HUES48 (cell line): ENCODE results near the gene MAP4K5.

Source experiments
- H3K27ac ChIP-seq: one replicate; pipeline ENCODE4 v1.7.0; 2013; ENCODE audit warnings: low read depth, low read length, inconsistent platforms
- H3K27me3 ChIP-seq: 2 replicates; pipeline ENCODE4 v1.6.1; 2013; ENCODE audit warnings: mild to moderate bottlenecking, low read length; ENCODE audit not compliant: control insufficient read depth, insufficient read depth
- H3K36me3 ChIP-seq: 2 replicates; pipeline ENCODE4 v1.6.1; 2013; ENCODE audit warnings: low read length; ENCODE audit not compliant: control insufficient read depth, insufficient read depth
- H3K4me1 ChIP-seq: 2 replicates; pipeline ENCODE4 v1.6.1; 2013; ENCODE audit warnings: mild to moderate bottlenecking, low read length; ENCODE audit not compliant: control insufficient read depth, insufficient read depth
- H3K4me3 ChIP-seq: 2 replicates; pipeline ENCODE4 v1.5.1; 2013; ENCODE audit warnings: mild to moderate bottlenecking, low read depth, low read length
- H3K9ac ChIP-seq: 2 replicates; pipeline ENCODE4 v1.6.1; 2013; ENCODE audit warnings: mild to moderate bottlenecking, low read depth, low read length, moderate library complexity
- H3K9me3 ChIP-seq: 2 replicates; pipeline ENCODE4 v1.6.1; 2013; ENCODE audit warnings: low read length; ENCODE audit not compliant: control insufficient read depth, insufficient read depth

MAP4K5 gene

GRCh38 chr14:50432131-50432530, 100.2 kb downstream of the MAP4K5 start:
- Histone ChIP-seq H3K9me3 (peaks cover 6% of the 10 kb centered on the region), H3K36me3 (peaks cover 68% of the 10 kb centered on the region)

GRCh38 chr14:50425816-50426215, 106.6 kb downstream of the MAP4K5 start:
- Histone ChIP-seq H3K27ac (no peak overlapping the region), H3K4me3 (no peak overlapping the region), H3K27me3 (no peaks in the 10 kb centered on the region), H3K36me3 (peaks cover 69% of the 10 kb centered on the region), H3K9me3 (no peaks in the 10 kb centered on the region), H3K9ac (no peak overlapping the region), H3K4me1 (no peaks in the 10 kb centered on the region)

More at GRCh38 chr14:50432131-50432530, 100.2 kb downstream of the MAP4K5 start:
- H3K4me3 ChIP-seq = no peak overlapping the region
- no peak overlapping the region for H3K27ac ChIP-seq
- no peak overlapping the region for H3K9ac ChIP-seq
- H3K27me3 ChIP-seq = no peaks in the 10 kb centered on the region
- no peaks in the 10 kb centered on the region for H3K4me1 ChIP-seq

GRCh38 chr14:50425105-50425504, 107.3 kb downstream of the MAP4K5 start:
- no peak overlapping the region for H3K4me3 ChIP-seq
- no peaks in the 10 kb centered on the region for H3K9me3 ChIP-seq
- no peaks in the 10 kb centered on the region for H3K4me1 ChIP-seq
- peaks cover 74% of the 10 kb centered on the region for H3K36me3 ChIP-seq
- H3K27ac ChIP-seq = no peak overlapping the region
- no peaks in the 10 kb centered on the region for H3K27me3 ChIP-seq
- H3K9ac ChIP-seq = no peak overlapping the region

GRCh38 chr14:50423529-50423928, 108.8 kb downstream of the MAP4K5 start:
- no peaks in the 10 kb centered on the region for H3K27me3 ChIP-seq
- H3K27ac ChIP-seq = no peak overlapping the region
- no peaks in the 10 kb centered on the region for H3K9me3 ChIP-seq
- H3K4me1 ChIP-seq = no peaks in the 10 kb centered on the region
- no peak overlapping the region for H3K9ac ChIP-seq
- no peak overlapping the region for H3K4me3 ChIP-seq
- peaks cover 78% of the 10 kb centered on the region for H3K36me3 ChIP-seq

GRCh38 chr14:50421499-50421898, 110.9 kb downstream of the MAP4K5 start:
- Histone ChIP-seq H3K4me3 (no peak overlapping the region), H3K9me3 (no peaks in the 10 kb centered on the region), H3K4me1 (no peaks in the 10 kb centered on the region), H3K27me3 (no peaks in the 10 kb centered on the region), H3K27ac (no peak overlapping the region), H3K9ac (no peak overlapping the region), H3K36me3 (peaks cover 81% of the 10 kb centered on the region)

- no peak overlapping the region for H3K27ac ChIP-seq
- H3K4me3 ChIP-seq = no peak overlapping the region
- H3K9ac ChIP-seq = no peak overlapping the region
- H3K36me3 ChIP-seq = peaks cover 51% of the 10 kb centered on the region
- no peaks in the 10 kb centered on the region for H3K27me3 ChIP-seq
- H3K4me1 ChIP-seq = no peaks in the 10 kb centered on the region
- no peaks in the 10 kb centered on the region for H3K9me3 ChIP-seq
Observed at GRCh38 chr14:50417853-50418252, 114.5 kb downstream of the MAP4K5 start.

- H3K9me3 ChIP-seq = 0 out of 2 replicates have a peak, but pooled peaks cover 2% of the 10 kb centered on the region
- no peaks in the 10 kb centered on the region for H3K36me3 ChIP-seq
- no peaks in the 10 kb centered on the region for H3K27me3 ChIP-seq
- no peak overlapping the region for H3K27ac ChIP-seq
- H3K4me1 ChIP-seq = no peaks in the 10 kb centered on the region
- H3K4me3 ChIP-seq = no peak overlapping the region
- H3K9ac ChIP-seq = no peak overlapping the region
Observed at GRCh38 chr14:50410921-50411320, 121.4 kb downstream of the MAP4K5 start.

- Histone ChIP-seq H3K27ac (no peak overlapping the region), H3K9ac (no peak overlapping the region), H3K4me3 (no peak overlapping the region), H3K27me3 (no peaks in the 10 kb centered on the region), H3K9me3 (0 out of 2 replicates have a peak, but pooled peaks cover 2% of the 10 kb centered on the region), H3K4me1 (no peaks in the 10 kb centered on the region), H3K36me3 (no peaks in the 10 kb centered on the region)
Observed at GRCh38 chr14:50410071-50410470, 122.3 kb downstream of the MAP4K5 start.

GRCh38 chr14:50407111-50407812, 125.1 kb downstream of the MAP4K5 start:
- Histone ChIP-seq H3K4me1 (no peaks in the 10 kb centered on the region), H3K9ac (no peak overlapping the region), H3K4me3 (no peak overlapping the region), H3K27ac (no peak overlapping the region), H3K9me3 (0 out of 2 replicates have a peak, but pooled peaks cover 2% of the 10 kb centered on the region), H3K36me3 (no peaks in the 10 kb centered on the region), H3K27me3 (no peaks in the 10 kb centered on the region)

- Histone ChIP-seq H3K9me3 (no peaks in the 10 kb centered on the region), H3K36me3 (no peaks in the 10 kb centered on the region), H3K27ac (no peak overlapping the region), H3K4me1 (peaks cover 4% of the 10 kb centered on the region), H3K4me3 (no peak overlapping the region), H3K9ac (no peak overlapping the region), H3K27me3 (peaks cover under 1% of the 10 kb centered on the region; the same call in 1 of the 2 replicates)
Observed at GRCh38 chr14:50403419-50403818, 128.9 kb downstream of the MAP4K5 start.

GRCh38 chr14:50402965-50403364, 129.4 kb downstream of the MAP4K5 start:
- H3K4me1 ChIP-seq = peaks cover 4% of the 10 kb centered on the region
- no peak overlapping the region for H3K27ac ChIP-seq
- no peaks in the 10 kb centered on the region for H3K9me3 ChIP-seq
- no peak overlapping the region for H3K9ac ChIP-seq
- H3K27me3 ChIP-seq = peaks cover 5% of the 10 kb centered on the region
- H3K36me3 ChIP-seq = no peaks in the 10 kb centered on the region
- no peak overlapping the region for H3K4me3 ChIP-seq
